ENCODE data around the gene ITGB7. TPM values are rescaled to one million over a fixed set of nuclear protein-coding genes. Genes with fewer than 3 reads are reported as not detected.

ITGB7 gene
- total RNA-seq, 1 experiment from 2014 or later, result 0.90 TPM

DNA sequence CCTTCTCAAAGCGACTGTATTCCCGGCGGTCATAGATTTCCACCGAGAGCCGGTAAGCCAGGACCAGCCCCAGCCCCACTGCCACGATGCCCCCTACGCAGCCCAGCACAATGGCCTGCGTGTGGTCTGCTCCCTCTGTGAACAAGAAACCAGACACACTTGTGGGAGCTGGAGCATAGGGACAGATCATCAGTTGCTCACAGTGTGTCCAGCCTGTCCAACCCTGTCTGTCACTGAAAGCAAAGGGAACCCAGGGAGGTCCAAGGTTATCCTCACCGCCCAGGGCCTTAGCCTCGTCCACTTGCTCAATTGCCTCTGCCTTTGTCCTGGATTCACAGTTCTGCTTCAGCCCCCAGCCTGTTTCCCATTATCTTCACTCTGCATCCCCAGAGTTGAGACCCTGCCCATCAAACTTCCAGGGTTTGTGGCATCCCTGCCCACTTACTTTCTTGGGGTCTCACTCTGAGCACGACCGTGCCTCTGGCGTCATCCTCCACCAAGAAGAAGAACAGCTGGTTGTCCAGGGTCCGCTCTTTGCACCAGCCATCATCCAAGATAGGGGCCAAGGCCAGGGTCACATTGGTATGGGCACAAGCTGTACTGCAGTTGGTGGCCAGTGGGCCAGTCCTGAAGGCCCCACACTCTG, 15.0 kb downstream of the ITGB7 start:
- H3K27me3 Mint-ChIP-seq (ENCODE audit: low read depth), result peaks cover 53% of the 10 kb centered on the region
- TF ChIP-seq ZMAT4 (CRISPR knock-in tag; IDR thresholded peaks at IDR 0.05) (no peak), ZBTB21 (CRISPR knock-in tag; IDR thresholded peaks at IDR 0.05; ENCODE audit: borderline replicate concordance) (no peak)
- peaks cover 16% of the 10 kb centered on the region for H3K36me3 Mint-ChIP-seq
- no peaks in the 10 kb centered on the region for H3K9me3 Mint-ChIP-seq
- ChIA-PET POLR2A (interaction anchor here (0.9 kb wide), 1 partner anchor 94 kb away, joined by 3 read pairs; the partner anchor contains the start of gene IGFBP6), CTCF (interaction anchor here (2.0 to 2.5 kb wide), 2 partner anchors 17 to 33 kb away, joined by 7 to 8 read pairs; no protein-coding TSS in a partner anchor)
- ATAC-seq (no peak), DNase-seq (ENCODE audit: low spot score) (no peak)
- peaks cover 16% of the 10 kb centered on the region for H3K4me1 Mint-ChIP-seq
- no peak overlapping the region for H3K27ac Mint-ChIP-seq
- no peak overlapping the region for H3K4me3 Mint-ChIP-seq

- CTCF ChIA-PET, result interaction anchor here (1.0 to 5.4 kb wide), 5 partner anchors 11 to 125 kb away, joined by 4 to 41 read pairs (median 8); partner anchors contain the start of genes IGFBP6 and ZNF740
Observed at GRCh38 chr12:53191096-53191884, 15.8 kb downstream of the ITGB7 start.

More at GRCh38 chr12:53191096-53191884, 15.8 kb downstream of the ITGB7 start:
- Mint-ChIP-seq H3K4me3 (no peak overlapping the region), H3K9me3 (no peaks in the 10 kb centered on the region), H3K4me1 (peaks cover 16% of the 10 kb centered on the region), H3K36me3 (peaks cover 23% of the 10 kb centered on the region), H3K27ac (no peak overlapping the region), H3K27me3 (ENCODE audit: low read depth) (peaks cover 46% of the 10 kb centered on the region)
- POLR2A ChIA-PET, result no interaction called here
- TF ChIP-seq, protein P1, sequence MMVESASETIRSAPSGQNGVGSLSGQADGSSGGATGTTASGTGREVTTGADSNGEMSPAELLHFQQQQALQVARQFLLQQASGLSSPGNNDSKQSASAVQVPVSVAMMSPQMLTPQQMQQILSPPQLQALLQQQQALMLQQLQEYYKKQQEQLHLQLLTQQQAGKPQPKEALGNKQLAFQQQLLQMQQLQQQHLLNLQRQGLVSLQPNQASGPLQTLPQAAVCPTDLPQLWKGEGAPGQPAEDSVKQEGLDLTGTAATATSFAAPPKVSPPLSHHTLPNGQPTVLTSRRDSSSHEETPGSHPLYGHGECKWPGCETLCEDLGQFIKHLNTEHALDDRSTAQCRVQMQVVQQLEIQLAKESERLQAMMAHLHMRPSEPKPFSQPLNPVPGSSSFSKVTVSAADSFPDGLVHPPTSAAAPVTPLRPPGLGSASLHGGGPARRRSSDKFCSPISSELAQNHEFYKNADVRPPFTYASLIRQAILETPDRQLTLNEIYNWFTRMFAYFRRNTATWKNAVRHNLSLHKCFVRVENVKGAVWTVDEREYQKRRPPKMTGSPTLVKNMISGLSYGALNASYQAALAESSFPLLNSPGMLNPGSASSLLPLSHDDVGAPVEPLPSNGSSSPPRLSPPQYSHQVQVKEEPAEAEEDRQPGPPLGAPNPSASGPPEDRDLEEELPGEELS (CRISPR knock-in tag; IDR thresholded peaks at IDR 0.05), result no peak
- TF ChIP-seq E2F5 (CRISPR knock-in tag; IDR thresholded peaks at IDR 0.05) (no peak), GABPB1 (CRISPR knock-in tag; IDR thresholded peaks at IDR 0.05) (no peak), ZNF425 (CRISPR knock-in tag; conservative IDR thresholded peaks at IDR 0.05) (no peak), ZNF121 (CRISPR knock-in tag; IDR thresholded peaks at IDR 0.05) (no peak), ZSCAN18 (CRISPR knock-in tag; IDR thresholded peaks at IDR 0.05) (no peak), FOXP1 (CRISPR knock-in tag; IDR thresholded peaks at IDR 0.05; ENCODE audit: borderline replicate concordance) (no peak), ETV6 (CRISPR knock-in tag; IDR thresholded peaks at IDR 0.05) (no peak), ATF1 (CRISPR knock-in tag; IDR thresholded peaks at IDR 0.05) (no peak), CREB1 (CRISPR knock-in tag; IDR thresholded peaks at IDR 0.05) (no peak), ZNF138 (CRISPR knock-in tag; conservative IDR thresholded peaks at IDR 0.05) (no peak)
- TF ChIP-seq, protein P2, sequence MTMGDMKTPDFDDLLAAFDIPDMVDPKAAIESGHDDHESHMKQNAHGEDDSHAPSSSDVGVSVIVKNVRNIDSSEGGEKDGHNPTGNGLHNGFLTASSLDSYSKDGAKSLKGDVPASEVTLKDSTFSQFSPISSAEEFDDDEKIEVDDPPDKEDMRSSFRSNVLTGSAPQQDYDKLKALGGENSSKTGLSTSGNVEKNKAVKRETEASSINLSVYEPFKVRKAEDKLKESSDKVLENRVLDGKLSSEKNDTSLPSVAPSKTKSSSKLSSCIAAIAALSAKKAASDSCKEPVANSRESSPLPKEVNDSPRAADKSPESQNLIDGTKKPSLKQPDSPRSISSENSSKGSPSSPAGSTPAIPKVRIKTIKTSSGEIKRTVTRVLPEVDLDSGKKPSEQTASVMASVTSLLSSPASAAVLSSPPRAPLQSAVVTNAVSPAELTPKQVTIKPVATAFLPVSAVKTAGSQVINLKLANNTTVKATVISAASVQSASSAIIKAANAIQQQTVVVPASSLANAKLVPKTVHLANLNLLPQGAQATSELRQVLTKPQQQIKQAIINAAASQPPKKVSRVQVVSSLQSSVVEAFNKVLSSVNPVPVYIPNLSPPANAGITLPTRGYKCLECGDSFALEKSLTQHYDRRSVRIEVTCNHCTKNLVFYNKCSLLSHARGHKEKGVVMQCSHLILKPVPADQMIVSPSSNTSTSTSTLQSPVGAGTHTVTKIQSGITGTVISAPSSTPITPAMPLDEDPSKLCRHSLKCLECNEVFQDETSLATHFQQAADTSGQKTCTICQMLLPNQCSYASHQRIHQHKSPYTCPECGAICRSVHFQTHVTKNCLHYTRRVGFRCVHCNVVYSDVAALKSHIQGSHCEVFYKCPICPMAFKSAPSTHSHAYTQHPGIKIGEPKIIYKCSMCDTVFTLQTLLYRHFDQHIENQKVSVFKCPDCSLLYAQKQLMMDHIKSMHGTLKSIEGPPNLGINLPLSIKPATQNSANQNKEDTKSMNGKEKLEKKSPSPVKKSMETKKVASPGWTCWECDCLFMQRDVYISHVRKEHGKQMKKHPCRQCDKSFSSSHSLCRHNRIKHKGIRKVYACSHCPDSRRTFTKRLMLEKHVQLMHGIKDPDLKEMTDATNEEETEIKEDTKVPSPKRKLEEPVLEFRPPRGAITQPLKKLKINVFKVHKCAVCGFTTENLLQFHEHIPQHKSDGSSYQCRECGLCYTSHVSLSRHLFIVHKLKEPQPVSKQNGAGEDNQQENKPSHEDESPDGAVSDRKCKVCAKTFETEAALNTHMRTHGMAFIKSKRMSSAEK (CRISPR knock-in tag; IDR thresholded peaks at IDR 0.05; ENCODE audit: borderline replicate concordance), result no peak
- TF ChIP-seq, protein P3, sequence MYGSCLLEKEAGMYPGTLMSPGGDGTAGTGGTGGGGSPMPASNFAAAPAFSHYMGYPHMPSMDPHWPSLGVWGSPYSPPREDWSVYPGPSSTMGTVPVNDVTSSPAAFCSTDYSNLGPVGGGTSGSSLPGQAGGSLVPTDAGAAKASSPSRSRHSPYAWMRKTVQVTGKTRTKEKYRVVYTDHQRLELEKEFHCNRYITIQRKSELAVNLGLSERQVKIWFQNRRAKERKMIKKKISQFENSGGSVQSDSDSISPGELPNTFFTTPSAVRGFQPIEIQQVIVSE (CRISPR knock-in tag; IDR thresholded peaks at IDR 0.05; ENCODE audit: borderline replicate concordance), result no peak
- no peak for DNase-seq (ENCODE audit: low spot score)
- no peak for ATAC-seq

All from WTC11 (cell line).